ENCODE results near the gene NAALADL2. TPM values are rescaled to one million over a fixed set of nuclear protein-coding genes. Genes with fewer than 3 reads are reported as not detected.

NAALADL2 gene
- total and polyA plus RNA-seq, 2 donors (not counting 1 experiment from before 2014, with no cell fraction given): not detected

- intact Hi-C loops (cut with micrococcal nuclease): no loop called here
- no peaks in the 10 kb centered on the region for H3K27me3 Mint-ChIP-seq
- Histone ChIP-seq H3K27ac (ENCODE audit: low read length in 2 of 2) (no peak overlapping the region), H3K4me1 (ENCODE audit: control insufficient read depth in 2 of 2, insufficient read depth in 2 of 2, low read length in 2 of 2) (no peaks in the 10 kb centered on the region), H3K27me3 (replicated peaks in 1 of 4; ENCODE audit: control extremely low read depth in 1 of 4, control insufficient read depth in 3 of 4, insufficient read depth in 4 of 4, low read length in 3 of 4) (no peaks in the 10 kb centered on the region), H3K79me2 (ENCODE audit: control insufficient read depth, insufficient read depth, low read length) (no peaks in the 10 kb centered on the region), H4K20me1 (ENCODE audit: control insufficient read depth, insufficient read depth, low read length, poor library complexity, severe bottlenecking) (no peaks in the 10 kb centered on the region), H3K9ac (ENCODE audit: low read length) (no peak overlapping the region), H3K36me3 (replicated peaks in 1 of 2; ENCODE audit: control extremely low read depth in 1 of 2, control insufficient read depth in 1 of 2, extremely low read depth in 1 of 2, insufficient read depth in 2 of 2, low read length in 1 of 2) (no peaks in the 10 kb centered on the region), H3K9me3 (ENCODE audit: control extremely low read depth in 1 of 3, control insufficient read depth in 2 of 3, insufficient read depth in 1 of 3, low read length in 2 of 3) (no peaks in the 10 kb centered on the region), H3K4me3 (ENCODE audit: control extremely low read depth in 1 of 5, extremely low read depth in 1 of 5, insufficient read depth in 1 of 5, low read depth in 2 of 5, low read length in 4 of 5) (no peak overlapping the region), H2AFZ (ENCODE audit: insufficient read depth, low read depth, low read length, poor library complexity, severe bottlenecking) (no peak overlapping the region), H3K4me2 (replicated peaks; ENCODE audit: low read depth, low read length, poor library complexity, severe bottlenecking) (no peak overlapping the region)
- TF ChIP-seq CTCF (IDR thresholded peaks at IDR 0.05): no peak
- TF ChIP-seq EZH2 (IDR thresholded peaks at IDR 0.05; ENCODE audit: borderline replicate concordance, insufficient read depth, low read depth, low read length, poor library complexity, severe bottlenecking): no peak
- no peak overlapping the region for H3K27ac Mint-ChIP-seq
- ATAC-seq (ENCODE audit: low read depth) (no peak), DNase-seq (no peak)
- H3K4me3 Mint-ChIP-seq: no peak overlapping the region
- H3K4me1 Mint-ChIP-seq: no peaks in the 10 kb centered on the region
- WGBS (ENCODE audit: insufficient coverage): no CpG with 5 or more reads among the region's 2 CpGs
- ChIA-PET CTCF (no interaction called here), POLR2A (no interaction called here)
- no peaks in the 10 kb centered on the region for H3K9me3 Mint-ChIP-seq (ENCODE audit: insufficient read depth)
These were observed 478.5 kb downstream of the NAALADL2 start for GRCh38 chr3:175337631-175338030.

- Mint-ChIP-seq H3K9me3 (ENCODE audit: insufficient read depth) (no peaks in the 10 kb centered on the region), H3K4me3 (no peak overlapping the region), H3K4me1 (no peaks in the 10 kb centered on the region), H3K27ac (no peak overlapping the region), H3K27me3 (no peaks in the 10 kb centered on the region)
- intact Hi-C loops (cut with micrococcal nuclease): no loop called here
- no peak for ATAC-seq (ENCODE audit: low read depth)
- Histone ChIP-seq H2AFZ (ENCODE audit: insufficient read depth, low read depth, low read length, poor library complexity, severe bottlenecking) (no peak overlapping the region), H3K4me1 (ENCODE audit: control insufficient read depth in 2 of 2, insufficient read depth in 2 of 2, low read length in 2 of 2) (no peaks in the 10 kb centered on the region), H3K9me3 (ENCODE audit: control extremely low read depth in 1 of 3, control insufficient read depth in 2 of 3, insufficient read depth in 1 of 3, low read length in 2 of 3) (no peaks in the 10 kb centered on the region), H3K36me3 (replicated peaks in 1 of 2; ENCODE audit: control extremely low read depth in 1 of 2, control insufficient read depth in 1 of 2, extremely low read depth in 1 of 2, insufficient read depth in 2 of 2, low read length in 1 of 2) (no peaks in the 10 kb centered on the region), H3K27ac (ENCODE audit: low read length in 2 of 2) (no peak overlapping the region), H4K20me1 (ENCODE audit: control insufficient read depth, insufficient read depth, low read length, poor library complexity, severe bottlenecking) (no peaks in the 10 kb centered on the region), H3K27me3 (replicated peaks in 1 of 4; ENCODE audit: control extremely low read depth in 1 of 4, control insufficient read depth in 3 of 4, insufficient read depth in 4 of 4, low read length in 3 of 4) (no peaks in the 10 kb centered on the region), H3K4me3 (ENCODE audit: control extremely low read depth in 1 of 5, extremely low read depth in 1 of 5, insufficient read depth in 1 of 5, low read depth in 2 of 5, low read length in 4 of 5) (no peak overlapping the region), H3K79me2 (ENCODE audit: control insufficient read depth, insufficient read depth, low read length) (no peaks in the 10 kb centered on the region), H3K4me2 (replicated peaks; ENCODE audit: low read depth, low read length, poor library complexity, severe bottlenecking) (no peak overlapping the region), H3K9ac (ENCODE audit: low read length) (no peak overlapping the region)
- no peak for DNase-seq
- ChIA-PET CTCF (no interaction called here), POLR2A (no interaction called here)
- no peak for TF ChIP-seq EZH2 (IDR thresholded peaks at IDR 0.05; ENCODE audit: borderline replicate concordance, insufficient read depth, low read depth, low read length, poor library complexity, severe bottlenecking)
- no peak for TF ChIP-seq CTCF (IDR thresholded peaks at IDR 0.05)
- 95% methylated on average over 5 of the region's 7 CpGs for WGBS (ENCODE audit: insufficient coverage)
These were observed 479.8 kb downstream of the NAALADL2 start for GRCh38 chr3:175338775-175339535.

Data from B cell (primary cell).